MCF 10A (cell line): ENCODE measurements around the gene FAM13A. TPM values are rescaled to one million over a fixed set of nuclear protein-coding genes. Genes with fewer than 3 reads are reported as not detected.
A peak's percentile ranks its signal among the peaks of the same experiment; 100 is the strongest.

Experiments
- BruUV-seq: library from RNA; stranded (reverse); fragments of 400-500 nt; replicated peaks from 2 replicates; lab custom pipeline; 2021; lab: Mats Ljungman, UMichigan
- CTCF ChIA-PET: fragments of 300-600 bp; sonication (Branson Sonifier 250); formaldehyde crosslinking; extraction: SDS; loops from one replicate; lab custom pipeline; 2021; ENCODE audit warnings: antibody characterized with exemption, inconsistent platforms; lab: Yijun Ruan, JAX
- POLR2A ChIA-PET: fragments of 300-600, 350-650 bp; sonication (Branson Sonifier 250); formaldehyde crosslinking; extraction: SDS; loops from one replicate; lab custom pipeline; 2020; ENCODE audit warnings: antibody characterized with exemption, inconsistent platforms; lab: Yijun Ruan, JAX
- DNase-seq: peaks from one replicate; pipeline ENCODE4 v3.0.0-alpha.2; 2018; ENCODE audit not compliant: unreplicated experiment
- H3K27ac Mint-ChIP-seq: one replicate; pipeline ENCODE4 v1.8.0; 2022; ENCODE audit warnings: mild to moderate bottlenecking, low read depth, mixed read lengths; ENCODE audit not compliant: unreplicated experiment
- H3K27me3 Mint-ChIP-seq: one replicate; pipeline ENCODE4 v1.8.0; 2022; ENCODE audit warnings: mixed read lengths; ENCODE audit not compliant: insufficient read depth, unreplicated experiment
- H3K36me3 Mint-ChIP-seq: one replicate; pipeline ENCODE4 v1.8.0; 2022; ENCODE audit warnings: mild to moderate bottlenecking, moderate library complexity, mixed read lengths; ENCODE audit not compliant: insufficient read depth, unreplicated experiment
- H3K4me1 Mint-ChIP-seq: one replicate; pipeline ENCODE4 v1.8.0; 2022; ENCODE audit warnings: mixed read lengths; ENCODE audit not compliant: insufficient read depth, unreplicated experiment
- H3K4me3 Mint-ChIP-seq: one replicate; pipeline ENCODE4 v1.8.0; 2022; ENCODE audit warnings: mild to moderate bottlenecking, moderate library complexity, mixed read lengths; ENCODE audit not compliant: unreplicated experiment
- H3K9me3 Mint-ChIP-seq: one replicate; pipeline ENCODE4 v1.8.0; 2022; ENCODE audit warnings: mixed read lengths; ENCODE audit not compliant: unreplicated experiment
- intact Hi-C: fragments of 100-400 bp; cut with micrococcal nuclease; formaldehyde crosslinking; loops from 2 replicates; pipeline ENCODE4 v1.14.1; 2022
- total RNA-seq: library from RNA; stranded (reverse); gene quantifications from 2 replicates; pipeline ENCODE4 v1.2.3, GENCODE V29; 2022
- TF ChIP-seq, protein P1 (sequence below): fragments of 200-600 bp; IDR thresholded peaks from one replicate; pipeline ENCODE4 v1.8.0; 2022; ENCODE audit warnings: antibody characterized with exemption, mild to moderate bottlenecking; ENCODE audit not compliant: unreplicated experiment

The FAM13A gene
- total RNA-seq, 1 experiment from 2014 or later = 11.1 TPM

DNA sequence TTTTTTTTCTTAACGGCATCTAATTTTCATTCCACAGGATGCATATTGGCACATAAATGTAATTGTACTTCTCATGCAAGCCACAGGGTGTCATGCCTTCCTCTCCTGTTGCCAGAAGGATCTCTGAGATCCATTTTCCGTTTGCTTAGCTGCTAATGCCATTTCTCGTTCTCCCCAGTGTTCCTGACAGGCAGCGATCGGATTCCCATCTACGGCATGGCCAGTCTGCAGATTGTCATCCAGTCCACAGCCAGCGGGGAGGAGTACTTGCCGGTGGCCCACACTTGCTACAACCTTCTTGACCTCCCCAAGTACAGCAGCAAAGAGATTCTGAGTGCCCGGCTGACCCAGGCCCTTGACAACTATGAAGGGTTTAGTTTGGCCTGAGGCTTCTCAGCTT lies 350.4 kb downstream of the FAM13A start:
- TF ChIP-seq, protein P1, sequence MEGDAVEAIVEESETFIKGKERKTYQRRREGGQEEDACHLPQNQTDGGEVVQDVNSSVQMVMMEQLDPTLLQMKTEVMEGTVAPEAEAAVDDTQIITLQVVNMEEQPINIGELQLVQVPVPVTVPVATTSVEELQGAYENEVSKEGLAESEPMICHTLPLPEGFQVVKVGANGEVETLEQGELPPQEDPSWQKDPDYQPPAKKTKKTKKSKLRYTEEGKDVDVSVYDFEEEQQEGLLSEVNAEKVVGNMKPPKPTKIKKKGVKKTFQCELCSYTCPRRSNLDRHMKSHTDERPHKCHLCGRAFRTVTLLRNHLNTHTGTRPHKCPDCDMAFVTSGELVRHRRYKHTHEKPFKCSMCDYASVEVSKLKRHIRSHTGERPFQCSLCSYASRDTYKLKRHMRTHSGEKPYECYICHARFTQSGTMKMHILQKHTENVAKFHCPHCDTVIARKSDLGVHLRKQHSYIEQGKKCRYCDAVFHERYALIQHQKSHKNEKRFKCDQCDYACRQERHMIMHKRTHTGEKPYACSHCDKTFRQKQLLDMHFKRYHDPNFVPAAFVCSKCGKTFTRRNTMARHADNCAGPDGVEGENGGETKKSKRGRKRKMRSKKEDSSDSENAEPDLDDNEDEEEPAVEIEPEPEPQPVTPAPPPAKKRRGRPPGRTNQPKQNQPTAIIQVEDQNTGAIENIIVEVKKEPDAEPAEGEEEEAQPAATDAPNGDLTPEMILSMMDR = peak; percentile 13
- POLR2A ChIA-PET = no interaction called here

DNA sequence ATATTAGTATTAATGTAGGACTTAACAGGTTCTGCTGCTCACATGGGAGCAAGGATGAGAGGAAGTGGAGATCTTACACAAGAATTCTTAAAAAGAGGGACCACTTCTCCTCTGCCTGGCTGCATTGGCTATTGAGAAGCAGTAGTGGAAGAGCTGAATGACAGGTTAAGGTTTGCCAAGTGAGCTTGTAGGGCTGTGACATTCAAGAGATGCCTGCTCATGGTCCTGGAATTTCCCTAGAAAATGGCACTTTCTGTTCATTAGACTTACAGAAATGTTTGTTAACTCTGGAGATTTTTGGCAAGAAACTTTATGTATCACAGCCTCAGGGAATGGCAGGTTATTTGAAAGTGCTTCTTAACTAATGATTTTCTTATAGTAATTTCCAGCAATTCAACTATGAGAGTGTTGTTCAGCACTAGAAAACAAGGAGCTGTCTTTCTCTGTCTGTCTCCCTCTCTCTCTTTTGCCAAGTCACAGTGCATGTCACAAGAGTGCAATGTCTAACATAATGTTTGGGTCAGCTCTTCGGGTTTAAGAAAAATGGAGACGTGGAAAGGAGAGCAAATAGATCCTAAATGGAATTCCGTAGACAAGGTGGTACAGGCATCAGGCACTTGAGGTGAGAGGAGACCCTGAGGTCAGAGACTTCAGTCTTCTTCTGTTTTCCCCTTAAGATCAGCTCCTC lies 351.0 kb downstream of the FAM13A start:
- peaks cover 41% of the 10 kb centered on the region for H3K36me3 Mint-ChIP-seq
- TF ChIP-seq, protein P1 = no peak
- H3K27ac Mint-ChIP-seq = no peak overlapping the region
- DNase-seq = peak; percentile 15
- H3K27me3 Mint-ChIP-seq = no peaks in the 10 kb centered on the region
- ChIA-PET POLR2A (no interaction called here), CTCF (interaction anchor here (0.6 to 1.5 kb wide), 11 partner anchors 8 to 505 kb away, joined by 3 to 7 read pairs (median 4); no protein-coding TSS in a partner anchor)
- H3K4me3 Mint-ChIP-seq = no peak overlapping the region
- H3K9me3 Mint-ChIP-seq = no peaks in the 10 kb centered on the region
- intact Hi-C loops = no loop called here
- BruUV-seq = no TSS peak
- peaks cover 5% of the 10 kb centered on the region for H3K4me1 Mint-ChIP-seq

More for the DNA sequence above, 350.4 kb downstream of the FAM13A start:
- H3K4me3 Mint-ChIP-seq = no peak overlapping the region
- H3K27ac Mint-ChIP-seq = no peak overlapping the region
- no TSS peak for BruUV-seq
- peak; percentile 17 for DNase-seq
- peaks cover 5% of the 10 kb centered on the region for H3K4me1 Mint-ChIP-seq
- CTCF ChIA-PET = interaction anchor here (0.6 to 1.5 kb wide), 8 partner anchors 8 to 1877 kb away, joined by 3 to 7 read pairs (median 4); no protein-coding TSS in a partner anchor
- no peaks in the 10 kb centered on the region for H3K9me3 Mint-ChIP-seq
- intact Hi-C loops = no loop called here
- H3K27me3 Mint-ChIP-seq = no peaks in the 10 kb centered on the region
- H3K36me3 Mint-ChIP-seq = peaks cover 41% of the 10 kb centered on the region

- CTCF ChIA-PET = interaction anchor here (0.9 to 1.0 kb wide), 2 partner anchors 87 to 165 kb away, joined by 3 to 4 read pairs; no protein-coding TSS in a partner anchor
Measured at GRCh38 chr4:88705223-88705622, 351.8 kb downstream of the FAM13A start.

GRCh38 chr4:88702782-88703181 lies 354.2 kb downstream of the FAM13A start:
- H3K4me1 Mint-ChIP-seq = no peaks in the 10 kb centered on the region
- H3K9me3 Mint-ChIP-seq = no peaks in the 10 kb centered on the region
- H3K27me3 Mint-ChIP-seq = no peaks in the 10 kb centered on the region
- peaks cover 47% of the 10 kb centered on the region for H3K36me3 Mint-ChIP-seq
- POLR2A ChIA-PET = interaction anchor here (1.0 kb wide), 1 partner anchor 34 kb away, joined by 3 read pairs; no protein-coding TSS in a partner anchor
- TF ChIP-seq, protein P1 = no peak
- CTCF ChIA-PET = interaction anchor here (0.6 to 1.1 kb wide), 2 partner anchors 102 to 164 kb away, joined by 3 to 4 read pairs; no protein-coding TSS in a partner anchor
- no peak overlapping the region for H3K27ac Mint-ChIP-seq
- no peak overlapping the region for H3K4me3 Mint-ChIP-seq
- intact Hi-C loops = no loop called here
- DNase-seq = no peak
- no TSS peak for BruUV-seq

More at GRCh38 chr4:88705223-88705622, 351.8 kb downstream of the FAM13A start:
- no TSS peak for BruUV-seq
- DNase-seq = no peak
- POLR2A ChIA-PET = no interaction called here
- TF ChIP-seq, protein P1 = no peak
- peaks cover 5% of the 10 kb centered on the region for H3K4me1 Mint-ChIP-seq
- H3K4me3 Mint-ChIP-seq = no peak overlapping the region
- no peak overlapping the region for H3K27ac Mint-ChIP-seq
- H3K36me3 Mint-ChIP-seq = peaks cover 45% of the 10 kb centered on the region
- no peaks in the 10 kb centered on the region for H3K9me3 Mint-ChIP-seq
- H3K27me3 Mint-ChIP-seq = no peaks in the 10 kb centered on the region
- intact Hi-C loops = no loop called here
